Small intestine (tissue), 7 donors: Measurements from ENCODE around the gene C6orf132. TPM values are rescaled to one million over a fixed set of nuclear protein-coding genes. Genes with fewer than 3 reads are reported as not detected.

ENCODE experiments used
- DNase-seq, 2 donors: peaks; one replicate each; pipeline versions ENCODE4 v3.0.0 to v3.0.0-alpha.2; 2013
- FAIRE-seq: peaks from 2 replicates; lab custom pipeline; 2012; peaks lifted over from hg19 to GRCh38; lab: Jason Lieb, UNC
- H3K27ac ChIP-seq, 3 donors: one replicate each; pipeline ENCODE4 v1.5.1; 2013; ENCODE audit warnings: low read length in 2 of 3, mild to moderate bottlenecking in 2 of 3, control low read depth in 1 of 3, inconsistent platforms in 1 of 3, low read depth in 1 of 3, moderate library complexity in 1 of 3
- H3K27me3 ChIP-seq, 3 donors: one replicate each; pipeline ENCODE4 v1.6.1; 2013; ENCODE audit warnings: low read length in 3 of 3, inconsistent platforms in 1 of 3; ENCODE audit not compliant: control insufficient read depth in 3 of 3, insufficient read depth in 3 of 3
- H3K36me3 ChIP-seq, 3 donors: one replicate each; pipeline ENCODE4 v1.6.1; 2013; ENCODE audit warnings: low read length in 3 of 3, inconsistent platforms in 1 of 3, low read depth in 1 of 3, mild to moderate bottlenecking in 1 of 3, moderate library complexity in 1 of 3; ENCODE audit not compliant: control insufficient read depth in 3 of 3, insufficient read depth in 2 of 3
- H3K4me1 ChIP-seq, 3 donors: one replicate each; pipeline ENCODE4 v1.6.1; 2013; ENCODE audit warnings: low read length in 2 of 3, inconsistent platforms in 1 of 3, low read depth in 1 of 3, mild to moderate bottlenecking in 1 of 3, moderate library complexity in 1 of 3; ENCODE audit not compliant: control insufficient read depth in 3 of 3, insufficient read depth in 2 of 3
- H3K4me3 ChIP-seq, 3 donors: one replicate each; pipeline ENCODE4 v1.5.1; 2013; ENCODE audit warnings: low read length in 3 of 3, control low read depth in 1 of 3, inconsistent platforms in 1 of 3, low read depth in 1 of 3, mild to moderate bottlenecking in 1 of 3, moderate library complexity in 1 of 3
- H3K9me3 ChIP-seq, 2 donors: one replicate each; pipeline ENCODE4 v1.6.1; 2013; ENCODE audit warnings: low read depth in 1 of 2, low read length in 1 of 2; ENCODE audit not compliant: control insufficient read depth in 2 of 2, insufficient read depth in 1 of 2
- WGBS, 3 donors: extraction: QIAGEN DNeasy Blood & Tissue Kit; methylation state at CpG; one replicate each; pipeline ENCODE4 v1.1.7; 2013; 5-methylcytosine and 5-hydroxymethylcytosine counted together
- polyA plus RNA-seq, 4 donors: library from polyadenylated mRNA; stranded (reverse) in 3 of 4; unstranded in 1 of 4; fragments of 200-250 nt in 3 of 4; fragments of 120-200 nt in 1 of 4; gene quantifications; one replicate each; pipeline versions ENCODE4 v1.2.1 to v1.2.3, GENCODE V29; 2013
- donor health status: healthy with polysubstance abuse.
- donor health status: control.
- donor health status: control.
- donor health status: Bipolar disorder and iron deficiency.
- donor health status: healthy.

The C6orf132 gene
- polyA plus RNA-seq, 4 donors, result 44.1 to 198 (median 85.7) TPM

DNA sequence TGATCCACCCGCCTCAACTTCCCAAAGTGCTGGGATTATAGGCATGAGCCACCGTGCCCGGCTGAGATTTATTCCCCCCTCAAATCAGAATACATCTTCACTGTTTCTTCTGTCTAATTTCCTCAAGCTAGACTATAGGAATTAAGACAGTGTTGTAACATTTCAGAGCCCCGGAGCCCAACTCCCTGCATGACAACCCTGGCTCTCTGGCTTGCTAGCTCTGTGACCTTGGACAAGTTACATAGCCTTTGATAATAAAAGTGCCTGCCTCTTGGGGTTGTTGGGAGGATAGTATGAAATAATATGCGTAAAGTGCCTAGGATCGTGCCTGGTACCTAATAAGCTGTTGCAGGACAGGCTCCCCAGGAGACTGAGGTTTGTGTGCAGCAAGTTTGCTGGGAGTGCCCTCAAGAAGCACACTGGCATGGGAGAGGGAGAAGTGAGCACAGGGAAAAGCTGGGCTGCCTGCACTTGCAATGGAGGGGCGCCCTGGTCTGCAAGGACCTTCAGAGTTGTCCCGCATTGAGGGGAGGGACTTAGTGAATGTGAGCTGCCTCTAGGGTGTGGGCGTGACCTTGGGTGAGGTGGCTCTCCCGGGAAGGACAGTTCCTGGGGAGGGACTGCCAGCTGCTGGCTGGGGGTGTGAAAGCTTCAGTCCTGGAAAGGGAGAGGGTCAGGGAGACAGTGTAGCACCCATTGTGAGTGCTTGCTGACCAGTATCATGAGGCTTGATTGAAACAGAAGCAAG is 48.7 kb downstream of the C6orf132 start:
- peak; percentile 55 to 72 for DNase-seq
- H3K27me3 ChIP-seq, result no peaks in the 10 kb centered on the region
- no peak for FAIRE-seq
- peak overlapping the region in 1 of 3 donors; percentile 20 for H3K27ac ChIP-seq
- 44 to 70% (median 55%) methylated on average over 10 of the region's 10 CpGs for WGBS, 3 donors
- peaks cover 0 to 38% (median 1%) of the 10 kb centered on the region in 3 donors for H3K4me1 ChIP-seq
- no peaks in the 10 kb centered on the region for H3K36me3 ChIP-seq
- H3K4me3 ChIP-seq, result no peak overlapping the region
- no peaks in the 10 kb centered on the region for H3K9me3 ChIP-seq

DNA sequence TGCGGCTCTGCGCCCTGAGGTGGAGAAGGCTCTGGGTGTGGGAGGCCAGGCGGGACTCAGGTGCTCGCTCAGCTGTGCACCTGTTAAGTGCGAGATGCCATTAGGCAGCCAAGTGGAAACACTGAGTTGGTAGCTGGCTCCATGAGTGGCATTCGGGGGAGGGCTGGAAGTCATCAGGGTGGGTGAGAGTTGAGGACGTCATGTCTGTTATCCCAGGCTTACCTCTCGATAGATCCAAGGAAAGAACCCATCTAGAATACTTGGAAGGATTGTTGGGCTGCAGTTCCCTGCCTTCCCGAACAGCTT is 50.7 kb downstream of the C6orf132 start:
- peaks cover 0 to 8% (median 0%) of the 10 kb centered on the region in 3 donors for H3K36me3 ChIP-seq
- H3K27ac ChIP-seq, result no peak overlapping the region
- H3K27me3 ChIP-seq, result no peaks in the 10 kb centered on the region
- no peak for FAIRE-seq
- H3K9me3 ChIP-seq, result no peaks in the 10 kb centered on the region
- 86 to 95% (median 89%) methylated on average over 9 of the region's 9 CpGs for WGBS, 3 donors
- no peak for DNase-seq
- H3K4me1 ChIP-seq, result peaks cover 0 to 25% (median 0%) of the 10 kb centered on the region in 3 donors
- no peak overlapping the region for H3K4me3 ChIP-seq

DNA sequence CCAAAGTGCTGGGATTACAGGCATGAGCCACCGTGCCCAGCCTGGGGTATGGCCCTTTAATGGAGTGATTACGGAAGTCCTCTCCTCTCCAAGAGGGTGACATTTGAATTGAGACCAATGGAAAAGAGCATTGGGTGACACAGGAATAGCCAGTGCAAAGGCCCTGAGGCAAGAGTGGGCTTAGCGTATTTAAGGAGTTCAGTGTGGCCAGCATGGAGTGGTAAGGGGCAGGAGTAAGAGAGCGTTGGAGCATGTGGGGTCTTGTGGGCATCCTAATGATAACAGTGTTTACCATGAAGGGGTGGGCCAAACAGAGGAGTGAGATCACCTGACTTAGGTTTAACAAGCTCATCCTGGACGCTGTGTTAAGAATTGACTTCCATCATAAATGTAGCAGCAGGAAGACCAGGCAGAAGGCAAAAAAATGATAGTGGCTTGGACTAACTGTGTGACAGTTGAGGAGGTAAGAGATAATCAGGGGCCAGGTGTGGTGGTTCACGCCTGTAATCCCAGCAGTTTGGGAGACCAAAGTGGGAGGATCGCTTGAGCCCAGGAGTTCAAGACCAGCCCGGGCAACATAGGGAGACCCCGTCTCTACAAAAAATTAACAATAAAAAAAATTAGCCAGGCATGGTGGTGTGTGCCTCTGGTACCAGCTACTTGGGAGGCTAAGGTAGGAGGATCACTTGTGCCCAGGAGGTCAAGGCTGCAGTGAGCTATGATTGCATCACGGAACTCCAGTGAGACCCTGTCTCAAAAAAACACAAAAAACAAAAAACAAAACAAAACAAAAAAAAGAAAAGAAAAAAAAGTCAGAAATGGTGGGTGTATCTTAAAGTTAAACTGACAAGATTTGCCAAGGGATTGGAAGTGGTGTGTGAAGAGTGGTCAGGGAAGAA is 51.4 kb downstream of the C6orf132 start:
- H3K36me3 ChIP-seq, result peaks cover 0 to 11% (median 0%) of the 10 kb centered on the region in 3 donors
- 91 to 92% (median 92%) methylated on average over 10 of the region's 10 CpGs for WGBS, 3 donors
- H3K27me3 ChIP-seq, result no peaks in the 10 kb centered on the region
- DNase-seq (no peak), FAIRE-seq (no peak)
- H3K4me3 ChIP-seq, result no peak overlapping the region
- no peak overlapping the region for H3K27ac ChIP-seq
- no peaks in the 10 kb centered on the region for H3K9me3 ChIP-seq
- peaks cover 0 to 31% (median 0%) of the 10 kb centered on the region in 3 donors for H3K4me1 ChIP-seq

DNA sequence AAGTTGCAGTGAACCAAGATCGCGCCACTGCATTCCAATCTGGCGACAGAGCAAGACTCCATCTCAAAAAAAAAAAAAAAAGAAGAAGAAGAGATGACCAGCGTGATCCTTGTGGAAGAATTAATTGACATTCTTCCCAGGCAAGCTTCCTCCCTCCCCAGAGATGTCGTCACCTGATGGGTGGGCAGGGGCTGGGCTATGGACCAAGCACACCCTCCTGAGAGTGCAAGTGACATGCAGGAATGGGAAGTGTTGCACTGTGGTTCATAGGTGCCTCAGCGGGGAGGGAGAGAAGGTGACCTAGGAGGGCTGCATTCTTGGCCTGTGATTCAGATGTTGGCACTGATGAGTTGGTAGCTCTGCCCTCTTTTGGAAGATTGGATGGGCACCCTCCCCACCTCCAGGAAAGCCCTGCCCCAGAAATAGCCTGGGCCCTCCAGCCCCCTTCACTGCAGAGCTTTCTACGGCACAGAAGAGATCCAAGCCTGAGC is 54.3 kb downstream of the C6orf132 start:
- Histone ChIP-seq H3K9me3 (no peaks in the 10 kb centered on the region), H3K4me1 (peaks cover 0 to 20% (median 0%) of the 10 kb centered on the region in 3 donors), H3K4me3 (no peak overlapping the region), H3K36me3 (peaks cover 0 to 27% (median 0%) of the 10 kb centered on the region in 3 donors), H3K27me3 (no peaks in the 10 kb centered on the region), H3K27ac (no peak overlapping the region)
- FAIRE-seq (no peak), DNase-seq (no peak)
- 88 to 95% (median 92%) methylated on average over 7 of the region's 7 CpGs for WGBS, 3 donors

DNA sequence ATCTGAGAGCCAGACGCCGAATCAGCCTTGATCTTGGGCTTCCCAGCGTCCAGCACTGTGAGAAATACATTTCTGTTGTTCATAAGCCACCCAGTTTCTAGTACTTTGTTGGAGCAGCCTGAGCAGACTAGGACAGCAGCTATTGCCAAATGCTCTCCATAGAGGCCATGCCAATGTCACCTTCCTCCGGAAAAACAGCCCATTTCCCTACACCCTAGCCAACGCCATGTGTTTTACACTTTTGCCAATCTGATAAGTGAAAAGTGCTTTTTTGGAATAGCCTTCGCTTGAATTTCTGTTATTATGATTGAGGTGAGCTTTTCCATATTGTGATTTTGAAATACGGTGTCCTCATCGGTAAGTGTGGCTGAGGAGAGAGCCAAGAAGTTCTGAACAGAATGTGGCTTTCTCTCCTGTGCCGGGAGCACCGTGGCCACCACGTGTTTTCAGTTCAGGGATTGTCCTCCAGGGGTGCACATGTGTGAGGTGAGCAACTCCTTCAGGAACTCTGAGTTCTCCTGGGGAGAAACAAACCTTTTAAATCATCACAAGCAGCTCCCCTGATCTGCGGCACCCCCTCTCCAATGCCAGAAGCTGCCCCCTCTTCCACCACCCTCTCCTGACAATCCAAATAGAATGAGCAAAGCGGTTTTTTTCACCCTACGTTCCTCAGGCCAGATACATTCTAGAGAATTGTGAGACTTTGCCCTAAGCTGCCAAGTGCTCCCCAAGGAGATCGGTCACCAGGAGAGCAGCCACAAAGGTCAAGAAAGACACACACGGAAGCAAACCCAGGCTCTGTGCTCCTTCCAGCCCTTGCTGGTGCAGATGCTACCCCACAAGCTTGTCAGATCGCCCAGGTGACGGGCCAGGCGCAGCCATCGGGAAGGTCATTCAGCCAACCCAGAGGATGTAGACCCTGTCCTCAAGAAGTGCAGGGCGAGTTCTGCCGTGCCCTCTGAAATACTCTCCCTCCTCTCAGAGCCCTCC is 56.1 kb downstream of the C6orf132 start:
- H3K27me3 ChIP-seq, result no peaks in the 10 kb centered on the region
- FAIRE-seq, result no peak
- no peak overlapping the region for H3K4me3 ChIP-seq
- 69 to 79% (median 73%) methylated on average over 22 of the region's 22 CpGs for WGBS, 3 donors
- H3K36me3 ChIP-seq, result peaks cover 0 to 39% (median 5%) of the 10 kb centered on the region in 3 donors
- DNase-seq, result peak; percentile 69 to 83
- no peaks in the 10 kb centered on the region for H3K9me3 ChIP-seq
- H3K4me1 ChIP-seq, result peaks cover 0 to 14% (median 0%) of the 10 kb centered on the region in 3 donors
- peak overlapping the region; percentile 16 to 64 (median 39) for H3K27ac ChIP-seq

DNA sequence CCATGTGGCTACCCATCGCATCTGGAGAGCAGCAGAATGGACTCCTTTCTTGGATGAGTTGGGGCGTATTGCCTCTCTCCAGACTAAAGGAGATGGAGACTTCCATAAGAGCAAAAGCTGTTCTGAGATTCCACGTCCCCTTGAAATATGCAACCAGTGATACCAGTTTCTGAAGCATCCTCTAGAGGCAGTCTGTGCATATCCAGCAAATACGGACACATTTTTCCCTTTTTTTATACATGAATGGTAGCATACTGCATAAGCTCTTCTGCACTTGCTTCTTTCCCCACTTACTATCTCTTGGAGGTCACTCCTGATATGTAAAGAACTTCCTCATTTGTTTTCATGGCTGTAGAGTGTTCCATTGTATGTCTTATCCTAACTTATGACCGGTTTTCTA is 57.5 kb downstream of the C6orf132 start:
- Histone ChIP-seq H3K4me1 (peaks cover 0 to 14% (median 0%) of the 10 kb centered on the region in 3 donors), H3K27ac (no peak overlapping the region), H3K9me3 (no peaks in the 10 kb centered on the region), H3K27me3 (no peaks in the 10 kb centered on the region), H3K36me3 (peaks cover 0 to 51% (median 5%) of the 10 kb centered on the region in 3 donors), H3K4me3 (no peak overlapping the region)
- DNase-seq, result no peak
- 67 to 90% (median 85%) methylated on average over 5 of the region's 5 CpGs for whole genome bisulfite sequencing, 3 donors
- no peak for FAIRE-seq

DNA sequence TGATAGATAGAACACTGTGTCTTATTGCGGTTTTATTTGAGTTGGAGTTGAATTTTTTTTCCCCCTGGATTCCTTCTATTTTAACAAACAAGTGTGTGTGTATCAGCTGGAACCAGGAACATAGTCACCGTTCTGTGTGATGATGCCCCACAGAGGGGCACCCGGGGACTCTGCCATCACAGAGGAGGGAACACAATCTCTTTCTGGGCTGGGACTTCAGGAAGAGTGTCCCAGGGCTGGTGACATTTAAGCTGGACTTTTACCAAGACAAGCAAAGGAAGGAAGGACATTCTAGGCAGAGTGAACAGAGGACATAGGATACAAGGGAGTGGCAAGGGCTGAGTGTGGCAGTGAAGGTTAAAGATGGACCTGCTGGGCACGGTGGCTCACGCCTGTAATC is 58.9 kb downstream of the C6orf132 start:
- no peaks in the 10 kb centered on the region for H3K27me3 ChIP-seq
- H3K9me3 ChIP-seq, result no peaks in the 10 kb centered on the region
- DNase-seq, result no peak
- peaks cover 0 to 14% (median 0%) of the 10 kb centered on the region in 3 donors for H3K4me1 ChIP-seq
- H3K27ac ChIP-seq, result no peak overlapping the region
- 84 to 87% (median 86%) methylated on average over 5 of the region's 5 CpGs for WGBS, 3 donors
- FAIRE-seq, result no peak
- H3K4me3 ChIP-seq, result no peak overlapping the region
- peaks cover 5 to 63% (median 5%) of the 10 kb centered on the region in 3 donors for H3K36me3 ChIP-seq
